Hypothalamus (tissue), 51 donors: ENCODE measurements around the gene SMIM13.

ENCODE experiments used
- DNase-seq, 51 donors: peaks; one replicate each; lab custom pipeline; 2025; lab: John Stamatoyannopoulos, UW

SMIM13 gene

GRCh38 chr6:11120271-11121005 is 26.8 kb downstream of the SMIM13 start:
- no peak for DNase-seq

GRCh38 chr6:11121851-11122250 is 28.2 kb downstream of the SMIM13 start:
- DNase-seq: no peak

GRCh38 chr6:11122380-11122779 is 28.7 kb downstream of the SMIM13 start:
- no peak for DNase-seq

DNA sequence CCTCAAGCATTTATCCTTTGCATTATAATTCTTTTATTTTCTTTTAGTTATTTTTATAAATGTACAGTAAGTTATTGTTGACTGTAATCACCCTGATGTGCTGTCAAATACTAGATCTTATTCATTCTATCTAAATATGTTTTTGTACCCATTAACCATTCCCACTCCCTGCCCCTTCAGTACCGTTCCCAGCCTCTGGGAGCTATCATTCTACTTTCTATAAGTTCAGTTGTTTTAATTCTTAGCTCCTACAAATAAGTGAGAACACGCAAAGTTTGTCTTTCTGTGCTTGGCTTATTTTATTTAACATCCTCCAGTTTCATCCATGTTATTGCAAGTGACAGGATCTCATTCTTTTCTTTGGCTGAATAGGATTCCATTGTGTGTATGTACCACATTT is 30.3 kb downstream of the SMIM13 start:
- no peak for DNase-seq

GRCh38 chr6:11126876-11127275 is 33.2 kb downstream of the SMIM13 start:
- DNase-seq: no peak

- DNase-seq: peak in 4 of 51 donors; percentile 2 to 29 (median 13)
Measured at GRCh38 chr6:11128608-11129007, 35.0 kb downstream of the SMIM13 start.

- DNase-seq: no peak
Measured at GRCh38 chr6:11129908-11130565, 36.4 kb downstream of the SMIM13 start.

DNA sequence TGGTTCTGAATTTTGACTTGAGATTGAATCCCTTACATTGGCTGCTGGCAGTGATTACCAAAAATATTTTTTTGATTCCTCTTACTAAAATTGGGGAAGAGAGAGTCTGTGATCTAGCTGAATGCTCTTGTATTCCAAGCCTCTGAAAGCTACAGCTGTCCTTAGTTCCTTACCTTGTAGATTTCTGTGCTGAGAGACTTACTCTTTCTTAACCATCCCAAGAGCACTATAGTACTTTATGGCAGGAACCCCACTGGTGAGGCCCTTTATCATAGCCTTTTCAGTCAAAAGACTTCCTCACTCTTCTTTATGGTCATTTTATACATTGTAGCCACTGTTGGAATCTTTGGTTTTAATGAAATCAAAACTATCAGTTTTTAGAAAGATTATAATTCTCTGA is 37.0 kb downstream of the SMIM13 start:
- no peak for DNase-seq

DNA sequence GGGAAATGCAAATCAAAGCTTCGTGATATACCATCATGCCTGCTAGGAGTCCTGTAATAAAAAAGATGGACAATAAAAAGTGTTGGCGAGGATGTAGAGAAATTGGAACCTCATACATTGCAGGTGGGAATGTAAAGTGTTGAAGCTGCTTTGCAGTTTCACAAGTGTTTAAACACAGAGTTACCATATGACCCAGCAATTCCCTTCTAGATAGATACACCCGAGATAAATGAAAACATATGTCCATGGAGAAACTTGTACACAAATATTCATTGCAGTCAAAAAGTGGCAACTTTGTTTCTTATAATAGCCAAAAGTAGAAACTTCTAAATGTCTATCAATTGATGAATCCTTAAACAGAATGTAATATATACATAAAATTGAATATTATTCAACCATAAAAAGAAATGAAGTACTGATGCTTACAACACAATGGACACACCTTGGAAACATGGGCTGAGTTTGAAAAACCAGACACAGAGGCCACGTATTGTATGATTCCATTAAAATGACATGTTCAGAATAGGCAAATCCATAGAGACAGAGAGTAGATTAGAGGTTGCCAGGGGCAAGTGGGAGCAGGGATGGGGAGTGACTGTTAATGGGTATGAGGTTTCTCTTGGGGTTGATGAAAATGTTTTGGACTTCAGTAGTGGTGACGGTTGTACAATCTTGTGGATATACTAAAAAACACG is 38.7 kb downstream of the SMIM13 start:
- DNase-seq: no peak

- DNase-seq: no peak
Measured at GRCh38 chr6:11133281-11133680, 39.6 kb downstream of the SMIM13 start.

DNA sequence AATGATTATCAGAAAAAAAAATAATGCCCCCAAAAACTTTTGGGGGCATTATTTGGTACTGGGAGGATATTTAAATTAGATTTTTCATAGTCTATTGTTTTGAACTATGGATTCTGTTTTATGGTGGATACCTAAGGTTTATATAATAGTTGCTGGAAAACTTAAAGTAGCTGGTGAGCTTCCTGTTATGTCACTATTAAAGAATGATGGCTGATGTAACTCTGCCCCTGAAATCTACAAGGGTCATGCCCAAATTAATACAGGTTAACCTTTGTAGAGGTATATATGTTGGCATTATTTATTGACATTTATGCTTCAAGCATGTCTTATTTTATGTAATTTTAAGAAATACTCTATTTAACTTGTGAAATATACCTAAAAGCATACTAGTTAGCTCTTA is 43.2 kb downstream of the SMIM13 start:
- DNase-seq: no peak

DNA sequence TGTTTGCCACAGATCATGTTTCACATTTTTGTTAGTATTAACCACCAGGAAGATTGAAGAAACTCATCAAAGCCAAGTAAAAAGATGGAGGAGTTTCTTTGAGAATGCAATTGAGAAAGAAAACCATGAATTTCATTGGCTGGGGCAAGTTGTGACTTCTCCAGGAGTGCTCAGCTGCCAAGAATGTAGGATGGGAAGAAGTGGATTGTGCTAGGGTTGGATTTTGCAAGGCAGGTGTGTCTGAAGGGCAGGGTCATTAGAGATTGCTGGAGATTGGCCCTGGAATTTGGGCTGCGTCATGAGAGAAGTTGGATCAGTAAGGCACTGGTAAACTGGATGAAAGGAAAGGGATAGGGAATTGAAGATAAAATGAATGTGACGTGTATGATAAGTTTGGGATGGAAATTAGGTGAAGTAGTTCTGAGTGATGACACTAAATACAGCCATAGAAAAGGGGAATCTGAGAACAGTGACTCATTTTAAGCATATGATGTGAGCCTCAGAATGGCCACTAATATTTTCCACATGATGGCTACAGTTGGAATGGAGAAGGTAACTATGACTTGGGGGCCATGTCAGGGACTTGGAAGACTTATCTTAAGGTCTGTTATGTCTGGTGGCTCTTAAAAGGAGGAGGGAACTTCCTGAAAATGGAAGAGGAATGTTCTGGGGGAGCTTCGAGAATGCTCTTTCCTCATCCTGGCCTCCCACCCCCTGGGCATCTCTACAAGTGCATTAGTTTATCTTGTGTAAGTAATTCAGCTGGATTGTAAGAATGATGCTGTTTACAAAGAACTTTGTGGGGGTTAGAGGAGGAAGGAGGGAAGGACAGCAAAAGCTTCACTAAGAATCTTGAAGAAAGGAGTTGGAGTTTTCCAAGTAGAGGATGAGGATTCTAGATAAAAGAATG is 45.7 kb downstream of the SMIM13 start:
- no peak for DNase-seq

DNA sequence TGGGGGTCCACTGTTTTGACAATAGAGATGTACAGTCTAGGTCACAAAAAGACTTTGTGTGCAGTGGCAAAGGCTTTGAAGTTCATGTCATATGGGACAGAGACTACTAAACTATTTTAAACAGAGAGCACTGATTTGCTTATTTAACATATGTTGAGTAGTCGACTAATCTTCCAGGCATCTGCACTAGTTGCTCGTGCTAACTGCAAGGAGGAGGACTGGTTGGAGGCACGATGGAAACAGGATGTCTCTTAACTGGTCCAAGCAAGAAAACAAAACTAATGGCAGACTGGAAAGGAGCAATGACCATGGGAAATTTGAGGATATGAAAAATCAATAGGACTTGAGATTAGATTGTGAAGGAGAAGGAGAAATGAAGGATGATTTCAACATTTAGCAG is 46.4 kb downstream of the SMIM13 start:
- no peak for DNase-seq

DNA sequence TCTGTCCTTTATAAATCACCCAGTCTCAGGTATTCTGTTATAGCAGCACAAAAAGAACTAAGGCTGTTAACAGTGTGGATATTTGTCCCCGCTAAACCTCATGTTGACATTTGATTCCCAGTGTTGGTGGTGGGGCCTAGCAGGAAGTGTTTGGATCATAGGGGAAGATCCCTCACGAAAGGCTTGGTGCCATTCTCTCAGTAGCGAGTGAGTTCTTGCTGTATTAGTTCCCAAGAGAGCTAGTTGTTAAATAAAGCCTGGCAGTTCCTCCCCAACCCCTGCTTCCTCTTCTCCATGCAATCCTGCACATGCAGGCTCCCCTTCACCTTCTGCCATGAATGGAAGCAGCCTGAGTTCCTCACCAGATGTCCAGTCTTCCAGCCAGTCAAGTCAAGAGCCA is 47.7 kb downstream of the SMIM13 start:
- DNase-seq: no peak

DNA sequence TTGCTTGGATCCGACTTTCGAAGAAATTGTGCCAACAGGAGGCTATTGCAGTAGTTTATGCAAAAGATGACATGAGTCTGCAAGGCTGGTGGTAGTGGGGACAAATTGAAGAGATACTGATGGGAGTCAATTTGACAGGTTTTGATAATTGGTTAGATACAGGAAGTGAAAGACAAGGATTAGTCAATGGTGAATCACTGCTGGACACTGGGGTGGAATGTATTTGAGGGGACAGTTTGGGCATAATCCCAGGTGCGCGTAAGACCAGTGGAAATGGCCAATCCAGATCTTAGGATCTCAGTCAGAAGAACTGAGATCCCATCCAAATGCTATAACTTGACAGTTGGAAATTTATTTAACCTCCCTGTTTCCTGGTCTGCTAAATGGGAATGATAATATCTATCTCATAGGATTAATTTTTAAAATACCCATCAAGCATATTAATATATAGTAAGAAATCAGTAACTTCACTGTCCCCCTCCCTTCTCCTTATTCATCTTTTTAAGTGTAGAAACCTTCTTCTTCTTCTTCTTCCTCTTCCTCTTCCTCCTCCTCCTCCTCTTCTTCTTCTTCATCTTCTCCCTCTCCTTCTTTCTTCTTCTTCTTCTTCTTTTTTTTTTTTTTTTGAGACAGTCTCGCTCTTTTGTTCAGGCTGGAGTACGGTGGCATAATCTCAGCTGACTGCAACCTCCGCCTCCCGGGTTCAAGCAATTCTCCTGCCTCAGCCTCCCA is 48.8 kb downstream of the SMIM13 start:
- DNase-seq: no peak

- DNase-seq: no peak
Measured at GRCh38 chr6:11143394-11144371, 50.0 kb downstream of the SMIM13 start.

- peak in 42 of 51 donors; percentile 9 to 84 (median 58) for DNase-seq
Measured at GRCh38 chr6:11144393-11144851, 50.8 kb downstream of the SMIM13 start.

DNA sequence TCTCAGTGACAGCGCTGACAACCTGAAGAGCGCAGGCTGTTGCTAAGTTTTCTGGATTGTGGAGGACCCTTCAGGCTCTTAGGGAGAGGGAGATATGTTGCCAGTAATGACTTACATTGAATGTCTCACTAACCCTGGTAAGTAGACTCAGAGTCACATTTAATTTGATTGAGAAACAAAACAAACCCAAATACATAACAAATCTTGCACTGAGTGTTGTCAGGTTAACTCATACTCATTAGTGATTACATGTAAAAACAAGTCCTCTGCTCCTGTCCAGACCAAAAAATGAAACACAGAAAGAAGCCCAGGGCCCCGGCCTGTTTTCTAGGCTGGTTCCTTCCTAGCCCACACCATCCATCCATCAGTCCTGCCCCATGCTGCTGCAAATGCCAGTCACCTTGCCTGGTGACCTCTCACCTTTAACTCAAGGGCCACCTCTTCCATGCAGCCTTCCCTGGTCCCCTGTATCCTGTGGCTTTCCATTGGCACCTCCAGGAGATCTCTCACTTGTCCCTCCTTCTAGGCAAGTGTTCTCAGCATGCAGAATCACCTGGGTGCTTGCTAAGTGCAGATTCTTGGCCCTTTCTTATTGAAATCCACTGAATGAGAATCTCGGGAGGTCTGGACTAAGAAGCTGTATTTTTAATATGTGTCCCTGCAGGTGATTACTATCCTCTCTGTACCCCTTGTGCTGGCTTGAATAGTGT is 52.6 kb downstream of the SMIM13 start:
- no peak for DNase-seq
